ENCODE results near the gene ROPN1L.

DNA sequence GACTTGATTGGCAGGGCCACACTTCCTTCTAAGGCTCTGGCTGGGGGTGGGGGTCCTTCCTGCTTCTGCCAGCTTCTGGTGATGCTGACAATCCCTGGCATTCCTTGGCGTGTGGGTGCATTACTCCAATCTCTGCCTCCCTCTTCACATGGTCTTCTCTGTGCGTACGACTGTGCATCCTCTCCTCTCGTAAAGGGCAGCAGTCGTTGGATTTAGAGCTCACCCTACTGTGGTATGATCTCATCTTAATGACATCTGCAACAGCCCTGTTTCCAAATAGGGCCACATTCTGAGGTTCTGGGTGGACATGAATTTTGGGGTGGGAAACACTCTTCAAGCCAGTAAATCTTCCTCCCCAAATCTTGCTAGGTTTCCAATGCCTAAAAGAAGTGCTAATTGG is 36.8 kb downstream of the ROPN1L start:
- TF ChIP-seq, protein P1, sequence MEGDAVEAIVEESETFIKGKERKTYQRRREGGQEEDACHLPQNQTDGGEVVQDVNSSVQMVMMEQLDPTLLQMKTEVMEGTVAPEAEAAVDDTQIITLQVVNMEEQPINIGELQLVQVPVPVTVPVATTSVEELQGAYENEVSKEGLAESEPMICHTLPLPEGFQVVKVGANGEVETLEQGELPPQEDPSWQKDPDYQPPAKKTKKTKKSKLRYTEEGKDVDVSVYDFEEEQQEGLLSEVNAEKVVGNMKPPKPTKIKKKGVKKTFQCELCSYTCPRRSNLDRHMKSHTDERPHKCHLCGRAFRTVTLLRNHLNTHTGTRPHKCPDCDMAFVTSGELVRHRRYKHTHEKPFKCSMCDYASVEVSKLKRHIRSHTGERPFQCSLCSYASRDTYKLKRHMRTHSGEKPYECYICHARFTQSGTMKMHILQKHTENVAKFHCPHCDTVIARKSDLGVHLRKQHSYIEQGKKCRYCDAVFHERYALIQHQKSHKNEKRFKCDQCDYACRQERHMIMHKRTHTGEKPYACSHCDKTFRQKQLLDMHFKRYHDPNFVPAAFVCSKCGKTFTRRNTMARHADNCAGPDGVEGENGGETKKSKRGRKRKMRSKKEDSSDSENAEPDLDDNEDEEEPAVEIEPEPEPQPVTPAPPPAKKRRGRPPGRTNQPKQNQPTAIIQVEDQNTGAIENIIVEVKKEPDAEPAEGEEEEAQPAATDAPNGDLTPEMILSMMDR (IDR thresholded peaks at IDR 0.05): no peak
- TF ChIP-seq ZFX (IDR thresholded peaks at IDR 0.05; ENCODE audit: borderline replicate concordance): no peak

Measured in 22Rv1 (cell line).